Neural crest cell (in vitro differentiated cells): ENCODE data around the gene JCAD. TPM values are rescaled to one million over a fixed set of nuclear protein-coding genes. Genes with fewer than 3 reads are reported as not detected.

ENCODE experiments used
- DNase-seq: peaks from one replicate; pipeline ENCODE4 v3.0.0; 2021; ENCODE audit warnings: low read depth, mixed read lengths, low spot score
- H3K27ac Mint-ChIP-seq: one replicate; pipeline ENCODE4 v1.8.0; 2021; ENCODE audit warnings: mild to moderate bottlenecking, mixed read lengths; ENCODE audit not compliant: unreplicated experiment
- H3K27me3 Mint-ChIP-seq: 2 replicates; pipeline ENCODE4 v1.8.0; 2021; ENCODE audit warnings: low read depth, mild to moderate bottlenecking, mixed read lengths
- H3K36me3 Mint-ChIP-seq: 2 replicates; pipeline ENCODE4 v1.8.0; 2021; ENCODE audit warnings: low read depth, mild to moderate bottlenecking, mixed read lengths
- H3K4me1 Mint-ChIP-seq: 2 replicates; pipeline ENCODE4 v1.8.0; 2021; ENCODE audit warnings: mixed read lengths
- H3K4me3 Mint-ChIP-seq: one replicate; pipeline ENCODE4 v1.8.0; 2021; ENCODE audit warnings: mild to moderate bottlenecking, mixed read lengths
- H3K9me3 Mint-ChIP-seq: 2 replicates; pipeline ENCODE4 v1.8.0; 2021; ENCODE audit warnings: mixed read lengths
- CTCF ChIP-seq: fragments of 200-600 bp; sonication (generic); conservative IDR thresholded peaks from 2 replicates; pipeline ENCODE4 v1.5.0; 2021; ENCODE audit warnings: antibody characterized with exemption, mild to moderate bottlenecking
- total RNA-seq: library from RNA; stranded (reverse); gene quantifications from 2 replicates; pipeline ENCODE4 v1.2.1, GENCODE V29; 2021

JCAD gene
- total RNA-seq, 1 donor from 2014 or later: 0.61 TPM

GRCh38 chr10:30039988-30040387 lies 19.4 kb downstream of the JCAD start:
- TF ChIP-seq CTCF: no peak
- H3K27ac Mint-ChIP-seq: no peak overlapping the region
- no peaks in the 10 kb centered on the region for H3K9me3 Mint-ChIP-seq
- no peak overlapping the region for H3K4me3 Mint-ChIP-seq
- DNase-seq: no peak
- peaks cover 4% of the 10 kb centered on the region for H3K4me1 Mint-ChIP-seq
- H3K36me3 Mint-ChIP-seq: no peaks in the 10 kb centered on the region
- no peaks in the 10 kb centered on the region for H3K27me3 Mint-ChIP-seq

- H3K36me3 Mint-ChIP-seq: no peaks in the 10 kb centered on the region
- H3K4me3 Mint-ChIP-seq: no peak overlapping the region
- DNase-seq: no peak
- TF ChIP-seq CTCF: no peak
- no peaks in the 10 kb centered on the region for H3K27me3 Mint-ChIP-seq
- H3K4me1 Mint-ChIP-seq: peaks cover 4% of the 10 kb centered on the region
- no peaks in the 10 kb centered on the region for H3K9me3 Mint-ChIP-seq
- H3K27ac Mint-ChIP-seq: no peak overlapping the region
These were observed 19.8 kb downstream of the JCAD start for GRCh38 chr10:30039567-30039966.

GRCh38 chr10:30038781-30039536 lies 20.4 kb downstream of the JCAD start:
- TF ChIP-seq CTCF: no peak
- Mint-ChIP-seq H3K36me3 (no peaks in the 10 kb centered on the region), H3K27ac (no peak overlapping the region), H3K4me1 (peaks cover 4% of the 10 kb centered on the region), H3K9me3 (no peaks in the 10 kb centered on the region), H3K27me3 (no peaks in the 10 kb centered on the region), H3K4me3 (no peak overlapping the region)
- DNase-seq: no peak

DNA sequence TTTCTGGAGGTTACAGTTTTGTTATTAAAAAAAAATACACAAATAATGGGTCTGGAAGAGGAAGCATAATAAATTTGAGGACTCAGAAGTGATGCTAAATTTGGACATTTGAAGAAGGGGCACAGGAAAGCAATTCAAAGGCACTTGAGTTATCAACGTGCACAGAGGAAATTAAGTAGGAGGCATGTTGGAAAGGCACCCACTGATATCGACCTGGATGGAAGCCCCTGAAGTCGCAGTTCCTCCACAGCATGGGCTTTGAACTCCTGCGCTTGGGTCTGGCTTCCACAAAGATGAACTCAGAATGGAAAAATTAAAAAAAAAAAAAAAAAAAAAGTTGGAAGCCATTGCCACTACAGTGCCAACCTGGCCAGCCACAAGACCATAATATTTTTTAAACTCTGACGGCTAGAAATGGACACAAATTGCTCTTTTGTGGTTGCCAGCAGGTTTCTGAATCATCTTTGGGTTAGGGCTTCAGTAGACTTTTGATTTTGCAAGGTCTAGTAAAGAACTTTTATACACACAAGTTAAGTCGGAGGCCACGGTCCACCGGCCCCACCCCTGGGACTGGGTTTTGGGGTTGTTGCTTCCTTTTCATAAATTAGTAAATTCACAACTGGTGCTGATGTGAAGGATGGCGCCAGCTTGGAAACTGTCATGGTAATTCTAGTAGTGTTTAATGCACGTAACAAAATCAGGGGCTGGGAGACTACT lies 21.6 kb downstream of the JCAD start:
- no peak overlapping the region for H3K4me3 Mint-ChIP-seq
- H3K36me3 Mint-ChIP-seq: no peaks in the 10 kb centered on the region
- no peak overlapping the region for H3K27ac Mint-ChIP-seq
- TF ChIP-seq CTCF: no peak
- H3K27me3 Mint-ChIP-seq: no peaks in the 10 kb centered on the region
- no peaks in the 10 kb centered on the region for H3K9me3 Mint-ChIP-seq
- H3K4me1 Mint-ChIP-seq: peaks cover 4% of the 10 kb centered on the region
- no peak for DNase-seq

GRCh38 chr10:30036811-30037210 lies 22.6 kb downstream of the JCAD start:
- no peak for DNase-seq
- no peaks in the 10 kb centered on the region for H3K9me3 Mint-ChIP-seq
- no peak overlapping the region for H3K4me3 Mint-ChIP-seq
- no peaks in the 10 kb centered on the region for H3K36me3 Mint-ChIP-seq
- no peak for TF ChIP-seq CTCF
- peaks cover 4% of the 10 kb centered on the region for H3K4me1 Mint-ChIP-seq
- no peak overlapping the region for H3K27ac Mint-ChIP-seq
- no peaks in the 10 kb centered on the region for H3K27me3 Mint-ChIP-seq
